ENCODE data around the gene ZDHHC3. TPM values are rescaled to one million over a fixed set of nuclear protein-coding genes. Genes with fewer than 3 reads are reported as not detected.

Gene ZDHHC3
- total RNA-seq, 1 donor from 2014 or later: 66.6 TPM

GRCh38 chr3:44957986-44958385 lies 18.0 kb downstream of the ZDHHC3 start:
- peaks cover 76% of the 10 kb centered on the region for H4K20me1 ChIP-seq (ENCODE audit: insufficient read depth, low read length)
- H3K27ac Mint-ChIP-seq (ENCODE audit: unreplicated experiment): no peak overlapping the region
- no peak for FAIRE-seq

DNA sequence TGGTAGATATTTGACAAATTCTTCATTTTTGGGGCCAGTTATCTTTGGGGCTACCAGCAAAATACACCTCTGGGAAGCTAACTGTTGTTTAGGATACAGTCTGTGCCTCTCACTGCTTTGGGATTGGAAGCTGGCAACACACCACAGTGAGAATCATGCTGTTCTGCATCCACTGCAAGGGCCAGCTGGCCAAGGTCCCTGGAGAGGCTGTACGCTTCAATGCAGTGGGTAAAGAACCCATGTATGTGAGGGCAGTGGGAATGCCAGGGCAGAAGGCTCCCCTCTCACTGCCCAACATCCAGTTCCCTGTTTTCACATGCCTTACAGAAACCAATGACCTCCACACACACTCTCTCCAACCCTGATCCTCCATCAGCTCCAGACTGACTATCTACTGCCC lies 20.1 kb downstream of the ZDHHC3 start:
- Mint-ChIP-seq H3K4me1 (ENCODE audit: low read depth, unreplicated experiment) (peaks cover 17% of the 10 kb centered on the region), H3K9me3 (ENCODE audit: unreplicated experiment) (peaks cover 1% of the 10 kb centered on the region), H3K36me3 (ENCODE audit: low read depth, unreplicated experiment) (peaks cover 32% of the 10 kb centered on the region), H3K27me3 (ENCODE audit: low read depth, unreplicated experiment) (no peaks in the 10 kb centered on the region), H3K4me3 (ENCODE audit: unreplicated experiment) (no peak overlapping the region), H3K27ac (ENCODE audit: unreplicated experiment) (no peak overlapping the region)
- FAIRE-seq (no peak), DNase-seq (ENCODE audit: low read depth) (no peak)
- Histone ChIP-seq H3K36me3 (ENCODE audit: insufficient read depth, low read length) (no peaks in the 10 kb centered on the region), H3K4me2 (ENCODE audit: low read length) (no peak overlapping the region), H2AFZ (ENCODE audit: low read depth, low read length) (no peak overlapping the region), H4K20me1 (ENCODE audit: insufficient read depth, low read length) (peaks cover 78% of the 10 kb centered on the region), H3K9ac (ENCODE audit: low read length) (no peak overlapping the region), H3K9me3 (ENCODE audit: insufficient read depth, low read depth, low read length) (no peaks in the 10 kb centered on the region), H3K27me3 (ENCODE audit: insufficient read depth, low read length) (no peaks in the 10 kb centered on the region), H3K4me3 (ENCODE audit: insufficient read depth, low read depth, low read length) (no peak overlapping the region), H3K4me1 (ENCODE audit: insufficient read depth, low read length) (peaks cover 2% of the 10 kb centered on the region), H3K79me2 (ENCODE audit: insufficient read depth, low read length) (peaks cover 20% of the 10 kb centered on the region), H3K27ac (ENCODE audit: low read depth, low read length) (no peak overlapping the region)
- TF ChIP-seq, protein P1, sequence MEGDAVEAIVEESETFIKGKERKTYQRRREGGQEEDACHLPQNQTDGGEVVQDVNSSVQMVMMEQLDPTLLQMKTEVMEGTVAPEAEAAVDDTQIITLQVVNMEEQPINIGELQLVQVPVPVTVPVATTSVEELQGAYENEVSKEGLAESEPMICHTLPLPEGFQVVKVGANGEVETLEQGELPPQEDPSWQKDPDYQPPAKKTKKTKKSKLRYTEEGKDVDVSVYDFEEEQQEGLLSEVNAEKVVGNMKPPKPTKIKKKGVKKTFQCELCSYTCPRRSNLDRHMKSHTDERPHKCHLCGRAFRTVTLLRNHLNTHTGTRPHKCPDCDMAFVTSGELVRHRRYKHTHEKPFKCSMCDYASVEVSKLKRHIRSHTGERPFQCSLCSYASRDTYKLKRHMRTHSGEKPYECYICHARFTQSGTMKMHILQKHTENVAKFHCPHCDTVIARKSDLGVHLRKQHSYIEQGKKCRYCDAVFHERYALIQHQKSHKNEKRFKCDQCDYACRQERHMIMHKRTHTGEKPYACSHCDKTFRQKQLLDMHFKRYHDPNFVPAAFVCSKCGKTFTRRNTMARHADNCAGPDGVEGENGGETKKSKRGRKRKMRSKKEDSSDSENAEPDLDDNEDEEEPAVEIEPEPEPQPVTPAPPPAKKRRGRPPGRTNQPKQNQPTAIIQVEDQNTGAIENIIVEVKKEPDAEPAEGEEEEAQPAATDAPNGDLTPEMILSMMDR (IDR thresholded peaks at IDR 0.05; ENCODE audit: insufficient read depth, low read depth, low read length): no peak
- no peak for TF ChIP-seq EZH2 (IDR thresholded peaks at IDR 0.05; ENCODE audit: insufficient read depth, low read length)

More at GRCh38 chr3:44957986-44958385, 18.0 kb downstream of the ZDHHC3 start:
- H2AFZ ChIP-seq (ENCODE audit: low read depth, low read length): no peak overlapping the region
- no peak overlapping the region for H3K27ac ChIP-seq (ENCODE audit: low read depth, low read length)
- H3K9me3 ChIP-seq (ENCODE audit: insufficient read depth, low read depth, low read length): no peaks in the 10 kb centered on the region
- peaks cover 17% of the 10 kb centered on the region for H3K4me1 Mint-ChIP-seq (ENCODE audit: low read depth, unreplicated experiment)
- H3K4me2 ChIP-seq (ENCODE audit: low read length): no peak overlapping the region
- H3K9me3 Mint-ChIP-seq (ENCODE audit: unreplicated experiment): peaks cover 1% of the 10 kb centered on the region
- no peaks in the 10 kb centered on the region for H3K36me3 ChIP-seq (ENCODE audit: insufficient read depth, low read length)
- DNase-seq (ENCODE audit: low read depth): no peak
- no peaks in the 10 kb centered on the region for H3K27me3 ChIP-seq (ENCODE audit: insufficient read depth, low read length)
- peaks cover 37% of the 10 kb centered on the region for H3K79me2 ChIP-seq (ENCODE audit: insufficient read depth, low read length)
- no peak overlapping the region for H3K4me3 ChIP-seq (ENCODE audit: insufficient read depth, low read depth, low read length)
- H3K36me3 Mint-ChIP-seq (ENCODE audit: low read depth, unreplicated experiment): peaks cover 29% of the 10 kb centered on the region
- H3K4me1 ChIP-seq (ENCODE audit: insufficient read depth, low read length): peaks cover 5% of the 10 kb centered on the region
- H3K27me3 Mint-ChIP-seq (ENCODE audit: low read depth, unreplicated experiment): no peaks in the 10 kb centered on the region
- H3K4me3 Mint-ChIP-seq (ENCODE audit: unreplicated experiment): no peak overlapping the region
- no peak for TF ChIP-seq EZH2 (IDR thresholded peaks at IDR 0.05; ENCODE audit: insufficient read depth, low read length)
- TF ChIP-seq, protein P1 (IDR thresholded peaks at IDR 0.05; ENCODE audit: insufficient read depth, low read depth, low read length): no peak
- no peak overlapping the region for H3K9ac ChIP-seq (ENCODE audit: low read length)

DNA sequence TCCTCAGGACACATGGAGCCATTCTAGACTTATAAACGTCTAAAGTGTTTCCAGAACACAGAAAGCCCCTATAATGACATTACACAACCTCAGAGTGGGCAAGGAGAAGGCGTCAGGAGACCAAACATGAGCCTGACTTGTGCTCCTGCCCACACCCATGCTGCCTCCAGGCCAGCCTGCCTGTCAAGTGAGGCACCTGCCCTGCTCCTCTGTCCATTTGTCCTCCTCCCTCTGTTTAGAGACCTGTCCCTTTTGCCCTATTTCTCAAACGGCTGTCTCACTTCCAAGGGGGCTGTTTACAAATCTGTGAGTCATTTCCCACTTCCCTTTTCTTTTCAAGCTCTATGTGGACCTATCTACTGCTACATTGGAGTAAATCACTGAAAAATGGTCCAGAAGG lies 21.0 kb downstream of the ZDHHC3 start:
- H3K9me3 Mint-ChIP-seq (ENCODE audit: unreplicated experiment): peaks cover 1% of the 10 kb centered on the region
- no peak for TF ChIP-seq EZH2 (IDR thresholded peaks at IDR 0.05; ENCODE audit: insufficient read depth, low read length)
- TF ChIP-seq, protein P1 (IDR thresholded peaks at IDR 0.05; ENCODE audit: insufficient read depth, low read depth, low read length): no peak
- Histone ChIP-seq H3K79me2 (ENCODE audit: insufficient read depth, low read length) (peaks cover 11% of the 10 kb centered on the region), H3K36me3 (ENCODE audit: insufficient read depth, low read length) (no peaks in the 10 kb centered on the region), H3K27me3 (ENCODE audit: insufficient read depth, low read length) (no peaks in the 10 kb centered on the region), H3K4me1 (ENCODE audit: insufficient read depth, low read length) (peaks cover 2% of the 10 kb centered on the region), H3K4me2 (ENCODE audit: low read length) (no peak overlapping the region), H3K9me3 (ENCODE audit: insufficient read depth, low read depth, low read length) (no peaks in the 10 kb centered on the region), H2AFZ (ENCODE audit: low read depth, low read length) (no peak overlapping the region), H3K9ac (ENCODE audit: low read length) (no peak overlapping the region), H3K4me3 (ENCODE audit: insufficient read depth, low read depth, low read length) (no peak overlapping the region), H4K20me1 (ENCODE audit: insufficient read depth, low read length) (peaks cover 77% of the 10 kb centered on the region), H3K27ac (ENCODE audit: low read depth, low read length) (no peak overlapping the region)
- H3K4me1 Mint-ChIP-seq (ENCODE audit: low read depth, unreplicated experiment): peaks cover 15% of the 10 kb centered on the region
- no peak for FAIRE-seq
- H3K4me3 Mint-ChIP-seq (ENCODE audit: unreplicated experiment): no peak overlapping the region
- no peaks in the 10 kb centered on the region for H3K27me3 Mint-ChIP-seq (ENCODE audit: low read depth, unreplicated experiment)
- no peak for DNase-seq (ENCODE audit: low read depth)
- no peak overlapping the region for H3K27ac Mint-ChIP-seq (ENCODE audit: unreplicated experiment)
- H3K36me3 Mint-ChIP-seq (ENCODE audit: low read depth, unreplicated experiment): peaks cover 34% of the 10 kb centered on the region
